NCI-H2081 (cell line): ENCODE measurements around the gene DHX9.

ENCODE experiments used
- DNase-seq, 2 experiments: peaks; one replicate each; lab custom pipeline; 2025; lab: John Stamatoyannopoulos, UW

DHX9 gene

GRCh38 chr1:182839209-182840066, at the start of gene DHX9:
Gene DHX9 (plus strand): TSS chr1:182839347. CDS start chr1:182842567, 3,220 bp downstream.
- peak; percentile 95 to 97 for DNase-seq

GRCh38 chr1:182791281-182792179, 47.6 kb upstream of the DHX9 start:
- no peak for DNase-seq

- no peak for DNase-seq
Measured at GRCh38 chr1:182794091-182794490, 45.1 kb upstream of the DHX9 start.

DNA sequence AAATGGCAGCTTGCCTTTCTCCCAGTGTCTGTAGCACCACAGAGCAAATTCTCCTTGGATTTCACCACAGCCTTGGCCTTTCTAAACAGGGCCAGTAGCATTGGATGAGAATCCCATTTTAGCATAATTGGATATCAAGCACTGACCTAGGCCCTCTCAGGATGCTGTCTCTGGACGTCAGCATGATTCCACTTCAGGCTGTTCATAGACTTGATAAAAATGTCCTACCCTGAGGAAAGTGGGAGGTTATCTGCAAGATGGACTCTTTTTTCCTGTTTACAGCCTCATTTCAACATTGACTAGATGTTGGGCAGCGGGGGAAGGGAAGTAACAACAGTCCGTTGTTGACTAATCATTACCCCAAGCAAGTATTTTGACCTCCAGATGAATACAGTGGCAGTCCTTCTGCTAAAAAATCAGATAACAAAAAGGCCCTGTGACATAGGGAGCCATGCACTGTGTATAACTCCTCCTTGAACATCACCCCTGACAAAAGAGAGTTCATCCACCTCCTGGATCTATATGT, 44.4 kb upstream of the DHX9 start:
- no peak for DNase-seq

- DNase-seq: no peak
Measured at GRCh38 chr1:182795563-182796228, 43.5 kb upstream of the DHX9 start.

- no peak for DNase-seq
Measured at GRCh38 chr1:182802006-182802803, 36.9 kb upstream of the DHX9 start.

GRCh38 chr1:182803846-182804245, 35.3 kb upstream of the DHX9 start:
- no peak for DNase-seq

GRCh38 chr1:182806015-182806678, 33.0 kb upstream of the DHX9 start:
- peak in 1 of 2 experiments; percentile 12 for DNase-seq

DNA sequence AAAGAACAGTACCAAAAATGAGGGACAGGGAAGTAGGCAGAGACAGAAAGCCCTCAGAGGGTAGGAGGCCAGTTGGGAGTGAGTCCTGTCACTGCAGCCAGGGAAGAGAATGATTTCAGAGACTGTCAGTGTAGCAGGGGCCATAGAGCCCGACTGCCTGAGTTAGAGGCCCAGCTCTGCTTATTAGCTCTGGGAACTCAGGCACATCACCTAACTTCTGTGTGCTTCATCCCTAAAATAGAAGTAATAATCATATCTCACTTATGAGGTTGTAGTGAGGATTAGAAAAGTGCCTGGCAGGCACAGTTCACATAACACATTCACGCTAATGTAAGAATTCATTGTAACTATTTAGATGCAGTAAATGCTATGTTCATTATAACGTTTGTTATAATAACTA, 31.2 kb upstream of the DHX9 start:
- no peak for DNase-seq

DNA sequence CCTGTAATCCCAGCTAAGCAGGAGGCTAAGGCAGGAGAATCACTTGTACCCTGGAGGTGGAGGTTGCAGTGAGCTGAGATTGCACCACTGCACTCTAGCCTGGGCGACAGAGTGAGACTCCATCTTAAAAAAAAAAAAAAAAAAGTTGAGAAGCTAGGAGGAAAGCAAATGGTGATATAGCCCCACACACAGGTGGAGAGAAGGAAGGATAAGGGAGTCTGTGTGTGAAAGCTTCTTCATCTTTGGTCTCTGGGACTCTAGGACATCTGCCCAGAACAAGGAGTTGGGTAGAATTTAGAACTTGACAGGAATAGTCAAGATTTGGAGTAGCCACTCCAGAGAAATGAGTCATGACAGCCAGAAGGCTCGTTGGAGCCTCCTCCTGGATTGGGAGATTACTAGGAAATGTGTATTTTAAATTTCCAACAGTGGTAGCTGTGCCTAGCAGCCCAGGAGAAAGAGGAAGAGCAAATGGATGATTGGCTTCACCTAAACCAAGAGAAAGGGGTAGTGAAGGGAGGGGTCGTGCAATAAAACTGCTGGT, 29.7 kb upstream of the DHX9 start:
- no peak for DNase-seq

DNA sequence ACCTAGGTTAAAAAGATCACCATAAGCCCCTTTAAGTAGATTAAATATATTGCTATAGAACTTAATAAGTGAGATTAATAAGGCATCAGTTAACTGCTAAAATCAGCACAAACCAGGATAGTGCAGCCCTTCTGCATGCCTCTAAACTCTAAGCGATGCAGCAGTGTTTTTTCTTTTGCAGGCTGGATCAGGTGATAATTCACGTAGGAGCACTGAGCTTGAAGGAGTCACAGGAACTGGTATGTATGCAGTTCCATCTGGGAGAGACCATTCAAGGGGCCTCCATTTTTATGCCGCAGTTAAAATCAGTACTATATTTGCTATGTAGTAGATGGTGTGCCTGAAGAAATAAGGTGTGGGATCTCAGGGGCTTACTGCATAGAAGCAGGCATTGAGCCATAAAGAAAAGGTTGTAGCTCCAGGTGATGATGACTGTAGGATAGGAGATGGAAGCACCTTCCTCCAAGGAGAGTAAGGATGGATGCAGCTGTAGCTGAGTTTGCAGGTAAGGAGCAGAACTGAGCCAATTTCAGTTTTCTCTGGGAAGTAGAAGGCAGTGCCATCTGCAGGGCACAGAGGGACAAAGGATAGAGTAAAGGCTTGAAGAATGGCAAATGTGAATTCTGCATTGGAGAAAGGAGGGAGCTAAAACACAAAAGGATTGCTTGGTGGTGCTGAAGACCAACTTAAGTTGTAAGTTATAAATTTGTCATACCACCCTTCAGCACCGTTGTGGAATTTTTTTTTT, 27.0 kb upstream of the DHX9 start:
- DNase-seq: no peak

- no peak for DNase-seq
Measured at GRCh38 chr1:182816863-182817262, 22.3 kb upstream of the DHX9 start.

- DNase-seq: no peak
Measured at GRCh38 chr1:182817802-182818201, 21.3 kb upstream of the DHX9 start.

GRCh38 chr1:182823220-182823619, 15.9 kb upstream of the DHX9 start:
- DNase-seq: no peak

DNA sequence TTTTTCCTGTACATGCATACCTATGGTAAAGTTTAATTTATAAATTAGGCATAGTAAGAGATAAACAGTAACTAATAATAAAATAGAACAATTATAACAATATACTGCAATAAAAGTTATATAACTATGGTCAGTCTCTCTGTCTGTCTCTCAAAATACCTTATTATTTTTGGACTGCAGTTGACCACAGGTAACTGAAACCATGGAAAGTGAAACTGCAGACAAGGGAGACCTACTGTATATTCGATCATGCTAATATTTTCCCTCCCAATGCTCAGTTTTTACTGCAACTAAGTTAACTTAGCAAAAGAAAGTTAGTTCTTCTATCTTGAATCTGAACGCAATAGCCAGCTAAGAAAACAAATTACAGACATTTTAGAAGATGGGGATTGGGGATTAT, 12.3 kb upstream of the DHX9 start:
- DNase-seq: no peak

GRCh38 chr1:182829285-182829932, 9.7 kb upstream of the DHX9 start:
- no peak for DNase-seq

GRCh38 chr1:182833271-182833670, 5.9 kb upstream of the DHX9 start:
- DNase-seq: no peak

GRCh38 chr1:182834326-182834725, 4.8 kb upstream of the DHX9 start:
- no peak for DNase-seq

DNA sequence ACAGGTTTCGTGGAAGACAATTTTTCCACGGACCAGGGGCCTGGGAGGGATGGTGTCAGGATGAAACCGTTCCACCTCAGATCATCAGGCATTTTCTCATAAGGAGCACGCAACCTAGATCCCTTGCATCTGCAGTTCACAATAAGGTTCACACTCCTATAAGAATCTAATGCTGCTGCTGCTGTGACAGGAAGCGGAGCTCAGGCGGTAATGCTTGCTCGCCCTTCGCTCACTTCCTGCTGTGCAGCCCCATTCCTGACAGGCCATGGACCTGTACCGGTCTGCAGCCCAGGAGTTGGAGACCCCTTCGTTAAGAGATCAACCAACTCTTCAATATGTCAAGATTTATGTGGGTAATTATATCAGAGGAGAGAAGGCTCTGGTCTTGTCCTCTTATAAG, 3.3 kb upstream of the DHX9 start:
- no peak for DNase-seq
